ENCODE measurements around the gene CTNNA3.
"Not testable (repeated sequence)": the region's sequence is repeated elsewhere in the genome, so short reads cannot be mapped to it uniquely, and the experiment has no call there.

The CTNNA3 gene

GRCh38 chr10:67492317-67493019 lies 203.5 kb downstream of the CTNNA3 start:
- no peak for DNase-seq

- DNase-seq = no peak
These were observed 207.9 kb downstream of the CTNNA3 start for GRCh38 chr10:67487906-67488619.

GRCh38 chr10:67487199-67487598 lies 208.8 kb downstream of the CTNNA3 start:
- DNase-seq = no peak

GRCh38 chr10:67477868-67478267 lies 218.1 kb downstream of the CTNNA3 start:
- DNase-seq = no peak

GRCh38 chr10:67476201-67476600 lies 219.8 kb downstream of the CTNNA3 start:
- no peak for DNase-seq

- no peak for DNase-seq
These were observed 222.0 kb downstream of the CTNNA3 start for GRCh38 chr10:67473850-67474633.

- DNase-seq = no peak
These were observed 225.0 kb downstream of the CTNNA3 start for GRCh38 chr10:67471022-67471421.

- no peak for DNase-seq
These were observed 231.7 kb downstream of the CTNNA3 start for GRCh38 chr10:67464278-67464677.

- DNase-seq = no peak
These were observed 243.1 kb downstream of the CTNNA3 start for GRCh38 chr10:67452892-67453291.

GRCh38 chr10:67438605-67439304 lies 257.2 kb downstream of the CTNNA3 start:
- DNase-seq = no peak

GRCh38 chr10:67433276-67433675 lies 262.7 kb downstream of the CTNNA3 start:
- DNase-seq = no peak

GRCh38 chr10:67402620-67403019 lies 293.4 kb downstream of the CTNNA3 start:
- DNase-seq = no peak

- DNase-seq = no peak
These were observed 294.3 kb downstream of the CTNNA3 start for GRCh38 chr10:67401711-67402110.

- not testable (repeated sequence) for DNase-seq
These were observed 309.0 kb downstream of the CTNNA3 start for GRCh38 chr10:67386841-67387533.

GRCh38 chr10:67386260-67386659 lies 309.7 kb downstream of the CTNNA3 start:
- DNase-seq = no peak

GRCh38 chr10:67385566-67385965 lies 310.4 kb downstream of the CTNNA3 start:
- no peak for DNase-seq

- DNase-seq = no peak
These were observed 310.9 kb downstream of the CTNNA3 start for GRCh38 chr10:67385089-67385488.

GRCh38 chr10:67331121-67331910 lies 364.7 kb downstream of the CTNNA3 start:
- no peak for DNase-seq

GRCh38 chr10:67327626-67328535 lies 368.1 kb downstream of the CTNNA3 start:
- no peak for DNase-seq

GRCh38 chr10:67319976-67320375 lies 376.0 kb downstream of the CTNNA3 start:
- DNase-seq = no peak
